Measurements from ENCODE around the gene TGFBR3. TPM values are rescaled to one million over a fixed set of nuclear protein-coding genes. Genes with fewer than 3 reads are reported as not detected.

The TGFBR3 gene
- 43.1 and 60.3 TPM in 2 replicates for total RNA-seq (2011; cell fraction: chromatin; rRNA removed; ENCODE audit: low replicate concordance)
- total RNA-seq (2011; cell fraction: nucleolus; rRNA removed) = 42.9 and 43.6 TPM in 2 replicates
- 48.7 and 58.8 TPM in 2 replicates for total RNA-seq (2011; cell fraction: nucleoplasm; rRNA removed)
- total RNA-seq (2014; rRNA removed) = 13.8 and 14.1 TPM in 2 replicates
- 15.1 and 15.6 TPM in 2 replicates for total RNA-seq (2014; rRNA removed; fragmentation: Illumina TruSeq; extraction: Trizol)
- 15.3 and 16.4 TPM in 2 replicates for total RNA-seq (2015; rRNA removed; fragmentation: Illumina TruSeq; extraction: Trizol)
- total RNA-seq (2021) = 18.6 and 19.9 TPM in 2 replicates
- polyA plus RNA-seq (2011; rRNA removed) = 14.8 and 16.9 TPM in 2 replicates
- polyA plus RNA-seq (2011; cell fraction: cytosol; rRNA removed) = 12.3 and 15.5 TPM in 2 replicates
- polyA plus RNA-seq (2011; cell fraction: nucleus; rRNA removed) = 13.4 and 16.7 TPM in 2 replicates
- 13.6 and 14.0 TPM in 2 replicates for polyA plus RNA-seq (2012)
- polyA plus RNA-seq (2014; fragmentation: Illumina TruSeq; extraction: Trizol) = 22.9 and 32.4 TPM in 2 replicates
- polyA plus RNA-seq (2014; fragmentation: Nextera tagmentation; extraction: Ambion mirVana) = 1 to 10 TPM; 3.6 to 4.3 TPM
- polyA plus RNA-seq (2014; rRNA removed) = 7.5 and 9.1 TPM in 2 replicates
- polyA minus RNA-seq (2011; rRNA and poly(A)+ RNA removed) = 42.2 and 54.3 TPM in 2 replicates
- 20.2 and 22.8 TPM in 2 replicates for polyA minus RNA-seq (2011; cell fraction: cytosol; rRNA and poly(A)+ RNA removed)
- polyA minus RNA-seq (2011; cell fraction: nucleus; rRNA and poly(A)+ RNA removed) = 18.8 and 26.4 TPM in 2 replicates
- percentile 69 among the genes with signal in this experiment for Bru-seq, nascent RNA
- BruChase-seq, experiment 1, labeled RNA remaining after a 2-hour chase = percentile 67 among the genes with signal in this experiment
- BruChase-seq, experiment 2, labeled RNA remaining after a 6-hour chase = percentile 65 among the genes with signal in this experiment
- long read RNA-seq, experiment 1, full-length matches to known transcripts = 6 of 34 reads
- long read RNA-seq, experiment 1, partial matches to known transcripts = 12 of 34 reads
- long read RNA-seq, experiment 1, other reads (novel, unspliced or antisense) = 16 of 34 reads
- long read RNA-seq, experiment 2, partial matches to known transcripts = 0 of 7 reads
- long read RNA-seq, experiment 2, other reads (novel, unspliced or antisense) = 7 of 7 reads
- long read RNA-seq, experiment 3, partial matches to known transcripts = 0 of 2 reads
- long read RNA-seq, experiment 3, other reads (novel, unspliced or antisense) = 2 of 2 reads

DNA sequence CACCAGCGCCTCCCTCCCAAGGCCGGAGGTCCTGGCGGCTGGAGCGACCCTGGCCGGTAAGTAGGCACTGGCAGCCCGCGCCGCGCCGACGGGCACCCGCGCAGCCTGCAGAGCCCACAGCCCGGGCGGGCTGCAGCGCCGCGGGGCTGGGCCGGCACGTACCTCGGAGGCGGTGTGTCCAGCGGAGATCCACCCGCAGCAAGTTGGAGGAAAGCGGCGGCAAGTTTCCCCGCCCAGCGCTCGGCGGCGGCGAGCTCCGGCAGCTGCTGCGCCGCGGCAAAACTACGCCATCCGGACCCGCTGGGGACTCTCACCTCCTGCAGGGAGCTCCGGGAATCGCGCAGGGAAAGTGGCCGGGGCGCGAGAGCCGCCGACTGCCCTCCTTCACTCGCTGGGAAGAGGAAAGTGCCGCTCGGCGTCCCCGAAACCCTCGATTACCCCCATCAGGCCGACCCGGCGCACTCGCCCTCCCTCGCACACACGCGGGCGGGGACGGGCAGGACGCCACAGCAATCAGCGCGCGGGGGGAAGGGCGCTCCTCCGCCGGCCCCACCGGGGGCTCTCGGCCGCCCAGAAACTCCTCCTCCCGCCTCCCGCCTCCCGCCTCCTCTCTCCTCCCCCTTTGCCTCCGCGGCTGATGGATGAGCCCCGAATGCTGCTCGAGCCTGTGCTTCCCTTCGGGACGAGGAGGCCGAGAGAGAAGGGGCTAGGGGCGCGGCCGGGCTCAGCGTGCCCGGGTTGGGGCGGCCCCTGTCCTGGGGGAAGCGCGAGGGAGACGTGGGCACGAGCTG lies at the start of gene TGFBR3:
Gene TGFBR3 (minus strand): TSS at position 436 of the 791 bp plus-strand sequence. CDS start 24,620 bp downstream, outside the sequence.
- H3K9ac ChIP-seq (ENCODE audit: insufficient read depth in 1 of 2, low read depth in 2 of 2, low read length in 2 of 2) = peak within 1 kb of the TSS; percentile 53 to 98; a peak in 3 of 4 replicates
- WGBS (ENCODE audit: insufficient coverage, low coverage, missing lambda C conversion rate) = 1% methylated on average over 31 of the region's 92 CpGs
- H2AFZ ChIP-seq (ENCODE audit: low read depth, low read length) = peak within 1 kb of the TSS; percentile 75
- POLR2A ChIA-PET = interaction anchor here (0.6 to 2.2 kb wide), 5 partner anchors 11 to 1294 kb away, joined by 3 to 8 read pairs (median 3); no protein-coding TSS in a partner anchor
- peaks cover 14 to 21% of the 10 kb centered on the region in 2 experiments; a peak in 4 of 5 replicates for H3K4me1 ChIP-seq (replicated peaks in 1 of 2; ENCODE audit: control insufficient read depth in 2 of 2, insufficient read depth in 2 of 2, low read length in 2 of 2)
- H3K9me1 ChIP-seq (ENCODE audit: control insufficient read depth, insufficient read depth, low read length) = no peaks in the 10 kb centered on the region
- peak within 1 kb of the TSS; percentile 76 for H3K4me2 ChIP-seq (ENCODE audit: insufficient read depth, low read length)
- in situ Hi-C loops (cut with MboI) (no loop called here), intact Hi-C loops (cut with micrococcal nuclease) (loop anchor here (5.0 to 10.0 kb wide), 2 partner anchors 84 to 171 kb away; no protein-coding TSS in a partner anchor)
- H3K9me3 ChIP-seq (replicated peaks; ENCODE audit: control insufficient read depth, insufficient read depth, low read depth, low read length) = no peaks in the 10 kb centered on the region
- BruUV-seq (replicated peaks) = no TSS peak
- CTCF ChIA-PET (ENCODE audit: low intra/inter-chr PET ratio) = interaction anchor here (0.6 kb wide), 1 partner anchor 342 kb away, joined by 3 read pairs; no protein-coding TSS in a partner anchor
- ATAC-seq (peak; percentile 92), DNase-seq (ENCODE audit: extremely low read depth in 1 of 4, low spot score in 3 of 4) (peak; percentile 88 to 92 (median 89)), FAIRE-seq (no peak)
- H3K79me2 ChIP-seq (ENCODE audit: control insufficient read depth, insufficient read depth, low read length) = peaks cover 25% of the 10 kb centered on the region
- H3K36me3 ChIP-seq (ENCODE audit: control insufficient read depth, insufficient read depth, low read length) = no peaks in the 10 kb centered on the region
- no peaks in the 10 kb centered on the region for H4K20me1 ChIP-seq (replicated peaks; ENCODE audit: control insufficient read depth, insufficient read depth, low read length)
- H3K27me3 ChIP-seq (ENCODE audit: control insufficient read depth in 2 of 2, insufficient read depth in 2 of 2, low read length in 2 of 2) = no peaks in the 10 kb centered on the region
- peak within 1 kb of the TSS; percentile 92 for H3K4me3 ChIP-seq
- H3K27ac ChIP-seq (ENCODE audit: extremely low read depth, low read depth, low read length) = peak within 1 kb of the TSS; percentile 50
- TF ChIP-seq MAZ (CRISPR knock-in tag; conservative IDR thresholded peaks at IDR 0.05 in 1 of 2, IDR thresholded peaks at IDR 0.05 in 1 of 2) (peak; percentile 89 to 97), SNRNP70 (optimal IDR thresholded peaks at IDR 0.05; ENCODE audit: low read depth, low read length) (no peak), KHSRP (IDR thresholded peaks at IDR 0.05) (no peak), BRF1 (IDR thresholded peaks at IDR 0.05; ENCODE audit: borderline replicate concordance, extremely low read depth, insufficient read length) (no peak), ATF1 (CRISPR knock-in tag; IDR thresholded peaks at IDR 0.05) (no peak), ATF1 (tag; IDR thresholded peaks at IDR 0.05) (peak; percentile 78), ASH1L (IDR thresholded peaks at IDR 0.05; ENCODE audit: borderline replicate concordance, low read depth, partially characterized antibody) (no peak)
- TF ChIP-seq, protein P1, sequence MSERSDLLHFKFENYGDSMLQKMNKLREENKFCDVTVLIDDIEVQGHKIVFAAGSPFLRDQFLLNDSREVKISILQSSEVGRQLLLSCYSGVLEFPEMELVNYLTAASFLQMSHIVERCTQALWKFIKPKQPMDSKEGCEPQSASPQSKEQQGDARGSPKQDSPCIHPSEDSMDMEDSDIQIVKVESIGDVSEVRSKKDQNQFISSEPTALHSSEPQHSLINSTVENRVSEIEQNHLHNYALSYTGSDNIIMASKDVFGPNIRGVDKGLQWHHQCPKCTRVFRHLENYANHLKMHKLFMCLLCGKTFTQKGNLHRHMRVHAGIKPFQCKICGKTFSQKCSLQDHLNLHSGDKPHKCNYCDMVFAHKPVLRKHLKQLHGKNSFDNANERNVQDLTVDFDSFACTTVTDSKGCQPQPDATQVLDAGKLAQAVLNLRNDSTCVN (CRISPR knock-in tag; IDR thresholded peaks at IDR 0.05) = no peak
